HG03354 (cell line): ENCODE data around the gene LCP2.

Experiments
- ATAC-seq: cut with Tn5 transposase; IDR thresholded peaks from one replicate; pipeline ENCODE4 v1.9.1; 2021; ENCODE audit warnings: mild to moderate bottlenecking; ENCODE audit not compliant: unreplicated experiment, poor library complexity, severe bottlenecking

The LCP2 gene

GRCh38 chr5:170301149-170301548 lies 3.6 kb upstream of the LCP2 start:
- no peak for ATAC-seq

- ATAC-seq, result no peak
These were observed 2.9 kb upstream of the LCP2 start for GRCh38 chr5:170300361-170301013.

GRCh38 chr5:170296935-170297588 lies 515 bp downstream of the LCP2 start:
- peak; percentile 68 for ATAC-seq

- ATAC-seq, result no peak
These were observed 1.3 kb downstream of the LCP2 start for GRCh38 chr5:170296036-170296934.

- no peak for ATAC-seq
These were observed 3.0 kb downstream of the LCP2 start for GRCh38 chr5:170294556-170294955.

GRCh38 chr5:170294057-170294456 lies 3.5 kb downstream of the LCP2 start:
- ATAC-seq, result no peak

GRCh38 chr5:170293273-170293672 lies 4.3 kb downstream of the LCP2 start:
- peak; percentile 71 for ATAC-seq

- no peak for ATAC-seq
These were observed 5.1 kb downstream of the LCP2 start for GRCh38 chr5:170292179-170293104.

GRCh38 chr5:170290498-170290897 lies 7.1 kb downstream of the LCP2 start:
- no peak for ATAC-seq

- no peak for ATAC-seq
These were observed 7.8 kb downstream of the LCP2 start for GRCh38 chr5:170289764-170290163.

GRCh38 chr5:170289121-170289520 lies 8.5 kb downstream of the LCP2 start:
- ATAC-seq, result no peak

- ATAC-seq, result no peak
These were observed 9.0 kb downstream of the LCP2 start for GRCh38 chr5:170288551-170288950.

- no peak for ATAC-seq
These were observed 9.4 kb downstream of the LCP2 start for GRCh38 chr5:170288151-170288550.

GRCh38 chr5:170287532-170287931 lies 10.0 kb downstream of the LCP2 start:
- no peak for ATAC-seq

- no peak for ATAC-seq
These were observed 11.1 kb downstream of the LCP2 start for GRCh38 chr5:170286386-170286925.

- ATAC-seq, result no peak
These were observed 12.4 kb downstream of the LCP2 start for GRCh38 chr5:170285181-170285580.

- ATAC-seq, result no peak
These were observed 13.3 kb downstream of the LCP2 start for GRCh38 chr5:170284231-170284630.

GRCh38 chr5:170283296-170283695 lies 14.3 kb downstream of the LCP2 start:
- ATAC-seq, result no peak

GRCh38 chr5:170280011-170280493 lies 17.5 kb downstream of the LCP2 start:
- ATAC-seq, result no peak
